AG08395 (cell line): ENCODE data around the gene DOK7.
A peak's percentile ranks its signal among the peaks of the same experiment; 100 is the strongest.

Experiments
- DNase-seq: peaks from one replicate; pipeline ENCODE4 v3.0.0; 2012; ENCODE audit warnings: mixed read lengths, low spot score

DOK7 gene

GRCh38 chr4:3462790-3463415 is at the start of gene DOK7:
TSS of gene DOK7 (plus strand) at chr4:3463306. CDS start at chr4:3463376, 70 bp downstream.
- peak; percentile 38 for DNase-seq

GRCh38 chr4:3413675-3414420 is 49.3 kb upstream of the DOK7 start:
- no peak for DNase-seq

GRCh38 chr4:3414421-3415279 is 48.5 kb upstream of the DOK7 start:
- DNase-seq = no peak

GRCh38 chr4:3415471-3416141 is 47.5 kb upstream of the DOK7 start:
- DNase-seq = no peak

GRCh38 chr4:3416270-3416669 is 46.8 kb upstream of the DOK7 start:
- no peak for DNase-seq

GRCh38 chr4:3416821-3417221 is 46.3 kb upstream of the DOK7 start:
- DNase-seq = no peak

- no peak for DNase-seq
These were observed 45.7 kb upstream of the DOK7 start for GRCh38 chr4:3417448-3417847.

GRCh38 chr4:3418029-3418762 is 44.9 kb upstream of the DOK7 start:
- DNase-seq = no peak

GRCh38 chr4:3419836-3420605 is 43.1 kb upstream of the DOK7 start:
- no peak for DNase-seq

GRCh38 chr4:3420606-3420955 is 42.5 kb upstream of the DOK7 start:
- DNase-seq = no peak

GRCh38 chr4:3420956-3421355 is 42.1 kb upstream of the DOK7 start:
- no peak for DNase-seq

GRCh38 chr4:3421470-3421869 is 41.6 kb upstream of the DOK7 start:
- DNase-seq = no peak

GRCh38 chr4:3422241-3422801 is 40.8 kb upstream of the DOK7 start:
- DNase-seq = no peak

GRCh38 chr4:3422808-3423297 is 40.3 kb upstream of the DOK7 start:
- DNase-seq = no peak

GRCh38 chr4:3423406-3423805 is 39.7 kb upstream of the DOK7 start:
- no peak for DNase-seq

GRCh38 chr4:3423952-3424351 is 39.2 kb upstream of the DOK7 start:
- no peak for DNase-seq

GRCh38 chr4:3424522-3425095 is 38.5 kb upstream of the DOK7 start:
- no peak for DNase-seq

- DNase-seq = no peak
These were observed 36.5 kb upstream of the DOK7 start for GRCh38 chr4:3426465-3427133.

- no peak for DNase-seq
These were observed 36.0 kb upstream of the DOK7 start for GRCh38 chr4:3427134-3427476.
